ENCODE data around the gene BMP8A. TPM values are rescaled to one million over a fixed set of nuclear protein-coding genes. Genes with fewer than 3 reads are reported as not detected.
"Not testable (repeated sequence)": the region's sequence is repeated elsewhere in the genome, so short reads cannot be mapped to it uniquely, and the experiment has no call there.

BMP8A gene
- total RNA-seq, 1 donor from 2014 or later, result 0.13 TPM

GRCh38 chr1:39526466-39527189 is 35.2 kb downstream of the BMP8A start:
- DNase-seq (ENCODE audit: low read depth in 2 of 2), result no peak

GRCh38 chr1:39527190-39527579 is 35.7 kb downstream of the BMP8A start:
- not testable (repeated sequence) for DNase-seq (ENCODE audit: low read depth in 2 of 2)

GRCh38 chr1:39528082-39528481 is 36.6 kb downstream of the BMP8A start:
- no peak for DNase-seq (ENCODE audit: low read depth in 2 of 2)

- no peak for DNase-seq (ENCODE audit: low read depth in 2 of 2)
Observed at GRCh38 chr1:39529901-39530535, 38.6 kb downstream of the BMP8A start.

GRCh38 chr1:39531526-39531925 is 40.1 kb downstream of the BMP8A start:
- DNase-seq (ENCODE audit: low read depth in 2 of 2), result no peak

GRCh38 chr1:39533442-39533841 is 42.0 kb downstream of the BMP8A start:
- DNase-seq (ENCODE audit: low read depth in 2 of 2), result no peak

- no peak for DNase-seq (ENCODE audit: low read depth in 2 of 2)
Observed at GRCh38 chr1:39538531-39539251, 47.3 kb downstream of the BMP8A start.

- DNase-seq (ENCODE audit: low read depth in 2 of 2), result peak; percentile 68 to 85
Observed at GRCh38 chr1:39539252-39539790, 47.9 kb downstream of the BMP8A start.

- peak; percentile 83 to 85 for DNase-seq (ENCODE audit: low read depth in 2 of 2)
Observed at GRCh38 chr1:39540504-39541031, 49.1 kb downstream of the BMP8A start.

GRCh38 chr1:39542924-39543323 is 51.5 kb downstream of the BMP8A start:
- DNase-seq (ENCODE audit: low read depth in 2 of 2), result no peak

GRCh38 chr1:39544327-39544726 is 52.9 kb downstream of the BMP8A start:
- no peak for DNase-seq (ENCODE audit: low read depth in 2 of 2)

- no peak for DNase-seq (ENCODE audit: low read depth in 2 of 2)
Observed at GRCh38 chr1:39545531-39545930, 54.1 kb downstream of the BMP8A start.

- no peak for DNase-seq (ENCODE audit: low read depth in 2 of 2)
Observed at GRCh38 chr1:39554277-39554676, 62.8 kb downstream of the BMP8A start.

- no peak for DNase-seq (ENCODE audit: low read depth in 2 of 2)
Observed at GRCh38 chr1:39561279-39561678, 69.8 kb downstream of the BMP8A start.

GRCh38 chr1:39562886-39563285 is 71.5 kb downstream of the BMP8A start:
- no peak for DNase-seq (ENCODE audit: low read depth in 2 of 2)

- DNase-seq (ENCODE audit: low read depth in 2 of 2), result no peak
Observed at GRCh38 chr1:39563669-39564068, 72.2 kb downstream of the BMP8A start.

- no peak for DNase-seq (ENCODE audit: low read depth in 2 of 2)
Observed at GRCh38 chr1:39564340-39564739, 72.9 kb downstream of the BMP8A start.

GRCh38 chr1:39564941-39565340 is 73.5 kb downstream of the BMP8A start:
- no peak for DNase-seq (ENCODE audit: low read depth in 2 of 2)

- DNase-seq (ENCODE audit: low read depth in 2 of 2), result no peak
Observed at GRCh38 chr1:39566441-39567137, 75.2 kb downstream of the BMP8A start.

GRCh38 chr1:39567302-39567701 is 75.9 kb downstream of the BMP8A start:
- DNase-seq (ENCODE audit: low read depth in 2 of 2), result no peak

GRCh38 chr1:39568208-39568607 is 76.8 kb downstream of the BMP8A start:
- DNase-seq (ENCODE audit: low read depth in 2 of 2), result no peak

All from dermis microvascular lymphatic vessel endothelial cell (primary cell).